Right lobe of liver (tissue), 6 donors: ENCODE measurements around the gene LGR4. TPM values are rescaled to one million over a fixed set of nuclear protein-coding genes. Genes with fewer than 3 reads are reported as not detected.
A peak's percentile ranks its signal among the peaks of the same experiment; 100 is the strongest.

Experiments used
- ATAC-seq, 4 donors: fragments of 200-7000 bp; cut with Tn5 transposase; one replicate each; pipeline ENCODE4 v1.9.1; 2020; ENCODE audit warnings: mild to moderate bottlenecking in 4 of 4, moderate library complexity in 4 of 4
- DNase-seq, 3 donors: peaks; one replicate each; pipeline ENCODE4 v3.0.0-alpha.2; 2020
- H3K27ac ChIP-seq, 3 donors: fragments of 200-600 bp; one replicate each; pipeline ENCODE4 v1.8.0; 2022
- H3K27me3 ChIP-seq, 2 donors: fragments of 200-600 bp; one replicate each; pipeline ENCODE4 v1.8.0; 2022
- H3K36me3 ChIP-seq, 4 donors: fragments of 200-600 bp; sonication (generic) in 1 of 4; one replicate each; pipeline versions ENCODE4 v1.5.1 to v1.8.0; 2017 to 2022; ENCODE audit warnings: control low read depth in 1 of 4
- H3K4me1 ChIP-seq, 4 donors: fragments of 200-600 bp; sonication (generic) in 1 of 4; one replicate each; pipeline versions ENCODE4 v1.5.1 to v1.8.0; 2017 to 2022; ENCODE audit warnings: control low read depth in 1 of 4
- H3K4me3 ChIP-seq, 3 donors: fragments of 200-600 bp; one replicate each; pipeline ENCODE4 v1.8.0; 2022
- H3K9me3 ChIP-seq, 4 donors: fragments of 200-600 bp; sonication (generic) in 1 of 4; one replicate each; pipeline versions ENCODE4 v1.5.1 to v1.8.0; 2017 to 2022; ENCODE audit warnings: control low read depth in 1 of 4
- CTCF ChIP-seq, 4 donors: fragments of 200-600 bp in 3 of 4; fragments of 450-650 bp in 1 of 4; IDR thresholded peaks; one replicate each; pipeline versions ENCODE4 v1.5.1 to v1.8.0; 2016 to 2022; ENCODE audit warnings: antibody characterized with exemption in 4 of 4, mild to moderate bottlenecking in 2 of 4
- POLR2A ChIP-seq: fragments of 450-650 bp; IDR thresholded peaks from one replicate; pipeline ENCODE4 v1.6.1; 2017; ENCODE audit warnings: antibody characterized with exemption, mild to moderate bottlenecking
- WGBS: methylation state at CpG from one replicate; pipeline ENCODE4 v1.1.6; 2018; ENCODE audit warnings: low coverage, low lambda C conversion rate; ENCODE audit not compliant: insufficient coverage; ENCODE audit errors: missing lambda C conversion rate; 5-methylcytosine and 5-hydroxymethylcytosine counted together
- intact Hi-C, 2 donors: fragments of 100-400 bp; cut with DNase I; formaldehyde crosslinking; loops; one replicate each; pipeline versions ENCODE4 v1.11.2 to v1.14.1; 2022
- total RNA-seq, 6 experiments: library from RNA; depleted of rRNA in 2 of 6; stranded (reverse); fragments of >200 nt in 2 of 6; fragmentation: NEBNext Ultra II Directional in 3 of 6; extraction: Animal tissue kit (Norgen Biotek cat#: 25700) in 3 of 6; gene quantifications; one replicate each; pipeline versions ENCODE4 v1.1.0 to v1.2.4, GENCODE V29; 2016 to 2023
- donor health status: DM: no; HTN: yes; CAD: no.
- donor health status: DM: no; HTN: no; CAD: no.
- donor health status: DM: no; HTN: no; CAD: no.
- donor health status: DM: no; HTN: yes; CAD: no.
- donor health status: DM: no; HTN: yes; CAD: no.

The LGR4 gene
- total RNA-seq, 6 experiments from 2014 or later = 32.5 to 46.3 (median 44.1) TPM

- intact Hi-C loops = loop anchor here in 1 of 2 donors (10.0 kb wide), 1 partner anchor 167 kb away; no protein-coding TSS in a partner anchor
- ATAC-seq = peak; percentile 20 to 54 (median 24)
- H3K4me3 ChIP-seq = peak overlapping the region; percentile 70 to 83 (median 73)
- WGBS = 0% methylated on average over 17 of the region's 79 CpGs
- H3K4me1 ChIP-seq = peaks cover 0 to 36% (median 3%) of the 10 kb centered on the region in 4 donors
- H3K9me3 ChIP-seq = no peaks in the 10 kb centered on the region
- peak; percentile 51 to 69 (median 58) for DNase-seq
- H3K27me3 ChIP-seq = no peaks in the 10 kb centered on the region
- no peak for TF ChIP-seq CTCF (IDR thresholded peaks at IDR 0.05)
- no peaks in the 10 kb centered on the region for H3K36me3 ChIP-seq
- H3K27ac ChIP-seq = peak overlapping the region; percentile 89 to 98 (median 97)
These were observed 797 bp downstream of the LGR4 start for GRCh38 chr11:27471589-27472397.

DNA sequence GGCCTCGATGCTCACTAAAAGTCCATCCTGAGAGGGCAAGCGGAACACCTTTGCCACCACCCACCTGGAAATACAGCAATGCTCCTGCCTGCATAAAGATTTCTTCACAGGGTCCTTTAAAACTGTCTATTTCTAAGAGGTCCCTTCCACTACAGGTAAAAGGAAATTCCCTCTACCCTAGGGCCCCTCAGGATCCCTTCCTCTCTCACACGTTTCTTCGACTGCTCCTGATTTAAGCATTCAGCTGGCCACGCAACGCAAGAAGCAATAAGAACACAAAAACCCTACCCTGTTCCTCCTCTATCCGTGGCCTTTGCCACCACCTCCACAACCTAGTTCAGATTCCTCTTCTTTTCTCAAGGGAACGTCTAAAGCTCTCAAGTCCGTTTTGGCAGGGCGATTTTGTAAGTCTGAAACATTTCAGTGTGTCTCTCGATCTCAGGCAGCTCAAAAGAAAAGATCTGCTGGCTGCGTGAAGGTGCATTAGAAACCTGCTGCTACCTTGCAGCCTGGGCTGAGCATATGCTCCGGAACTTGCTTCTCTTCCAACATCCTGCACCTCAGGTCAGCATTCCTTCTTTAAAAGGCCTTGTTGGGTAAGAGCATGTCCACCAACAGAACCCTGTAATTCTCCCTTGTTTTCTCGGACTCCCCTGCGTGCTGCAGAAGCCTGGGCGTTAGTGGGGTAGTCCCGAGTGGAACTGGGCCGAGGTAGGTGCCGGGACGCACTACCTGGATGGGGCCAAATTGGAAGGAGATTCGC lies 1.6 kb downstream of the LGR4 start:
- 10% methylated on average over 21 of the region's 21 CpGs for WGBS
- peak overlapping the region; percentile 70 to 83 (median 73) for H3K4me3 ChIP-seq
- ATAC-seq = peak in 3 of 4 donors; percentile 0 to 4 (median 1)
- no peaks in the 10 kb centered on the region for H3K9me3 ChIP-seq
- DNase-seq = no peak
- peak overlapping the region; percentile 89 to 98 (median 97) for H3K27ac ChIP-seq
- H3K36me3 ChIP-seq = no peaks in the 10 kb centered on the region
- intact Hi-C loops = loop anchor here in 1 of 2 donors (10.0 kb wide), 1 partner anchor 166 kb away; no protein-coding TSS in a partner anchor
- no peaks in the 10 kb centered on the region for H3K27me3 ChIP-seq
- no peak for TF ChIP-seq CTCF (IDR thresholded peaks at IDR 0.05)
- no peak for TF ChIP-seq POLR2A
- peaks cover 0 to 44% (median 3%) of the 10 kb centered on the region in 4 donors for H3K4me1 ChIP-seq

- TF ChIP-seq CTCF (IDR thresholded peaks at IDR 0.05) = no peak
- TF ChIP-seq POLR2A = no peak
- peak overlapping the region; percentile 59 to 98 (median 97) for H3K27ac ChIP-seq
- intact Hi-C loops = loop anchor here in 1 of 2 donors (10.0 kb wide), 1 partner anchor 165 kb away; no protein-coding TSS in a partner anchor
- WGBS = 20% methylated on average over 3 of the region's 3 CpGs
- peaks cover 0 to 52% (median 5%) of the 10 kb centered on the region in 4 donors for H3K4me1 ChIP-seq
- DNase-seq = no peak
- H3K9me3 ChIP-seq = no peaks in the 10 kb centered on the region
- no peaks in the 10 kb centered on the region for H3K27me3 ChIP-seq
- peak overlapping the region; percentile 1 to 83 (median 70) for H3K4me3 ChIP-seq
- H3K36me3 ChIP-seq = no peaks in the 10 kb centered on the region
- no peak for ATAC-seq
These were observed 2.4 kb downstream of the LGR4 start for GRCh38 chr11:27470166-27470565.

DNA sequence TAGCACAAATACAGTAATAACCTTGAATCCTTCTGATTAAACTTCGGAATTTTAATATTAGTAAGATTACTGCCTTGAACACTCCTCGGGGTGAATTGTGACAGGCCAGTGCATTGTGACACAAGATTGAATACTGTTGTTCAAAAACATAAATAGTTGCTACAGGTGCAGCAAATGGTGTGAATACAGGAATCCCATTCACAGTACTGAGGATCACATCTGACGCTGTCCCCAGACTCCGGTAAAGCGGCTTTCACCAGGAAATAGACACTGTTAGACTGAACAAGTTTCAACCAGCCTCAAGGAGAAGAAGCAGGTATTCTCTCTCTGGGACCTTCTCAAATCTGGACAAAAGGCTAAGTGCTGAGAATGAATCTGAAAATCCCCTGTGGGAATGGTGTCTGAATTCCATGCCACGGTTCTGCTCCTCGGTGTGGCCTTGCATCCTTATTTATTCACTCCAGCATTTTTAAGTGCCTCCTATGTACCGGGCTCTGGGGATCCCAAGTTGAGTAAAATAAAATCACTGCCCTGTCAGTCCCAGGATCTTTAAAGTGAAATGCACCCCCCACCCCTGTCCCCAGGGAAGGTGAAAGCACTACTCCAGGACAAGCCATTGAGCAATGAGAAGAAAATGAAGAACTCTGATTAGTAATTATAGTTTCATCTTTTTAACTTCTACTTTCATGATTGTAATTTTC lies 3.4 kb downstream of the LGR4 start:
- 21% methylated on average over 7 of the region's 8 CpGs for WGBS
- no peak for DNase-seq
- Histone ChIP-seq H3K27ac (peak overlapping the region; percentile 54 to 97 (median 59)), H3K4me1 (peaks cover 0 to 61% (median 8%) of the 10 kb centered on the region in 4 donors), H3K9me3 (no peaks in the 10 kb centered on the region), H3K27me3 (no peaks in the 10 kb centered on the region), H3K4me3 (peak overlapping the region; percentile 15 to 70 (median 27)), H3K36me3 (no peaks in the 10 kb centered on the region)
- intact Hi-C loops = no loop called here
- ATAC-seq = no peak
- no peak for TF ChIP-seq POLR2A
- TF ChIP-seq CTCF (IDR thresholded peaks at IDR 0.05) = no peak
